Keratinocyte (primary cell): ENCODE data around the gene ZMAT3. TPM values are rescaled to one million over a fixed set of nuclear protein-coding genes. Genes with fewer than 3 reads are reported as not detected.

ENCODE experiments used
- DNase-seq: peaks from one replicate; pipeline ENCODE4 v3.0.0-alpha.2; 2011; ENCODE audit warnings: low read depth, missing footprints, low spot score
- FAIRE-seq: peaks from 2 replicates; lab custom pipeline; 2011; peaks lifted over from hg19 to GRCh38; lab: Jason Lieb, UNC
- H2AFZ ChIP-seq: 2 replicates; pipeline ENCODE4 v1.6.0; 2012; ENCODE audit warnings: low read length, control low read depth, inconsistent platforms; ENCODE audit not compliant: control insufficient read depth
- H3K27ac ChIP-seq: 2 replicates; pipeline ENCODE4 v1.5.1; 2011; ENCODE audit warnings: low read length; ENCODE audit not compliant: control insufficient read depth, insufficient read depth
- H3K27me3 ChIP-seq: 3 replicates; pipeline ENCODE4 v1.6.0; 2011; ENCODE audit warnings: low read length; ENCODE audit not compliant: control insufficient read depth, insufficient read depth; ENCODE audit errors: extremely low read depth
- H3K36me3 ChIP-seq, 2 experiments: 2 replicates in 1 of 2; 3 replicates in 1 of 2; pipeline ENCODE4 v1.5.1; 2011; ENCODE audit warnings: low read length in 2 of 2, mild to moderate bottlenecking in 1 of 2; ENCODE audit not compliant: control insufficient read depth in 2 of 2, insufficient read depth in 2 of 2; ENCODE audit errors: extremely low read depth in 1 of 2
- H3K4me1 ChIP-seq: 3 replicates; pipeline ENCODE4 v1.5.1; 2011; ENCODE audit warnings: low read length; ENCODE audit not compliant: control insufficient read depth, insufficient read depth; ENCODE audit errors: extremely low read depth
- H3K4me2 ChIP-seq: 3 replicates; pipeline ENCODE4 v1.6.0; 2011; ENCODE audit warnings: low read depth, low read length; ENCODE audit not compliant: control insufficient read depth, insufficient read depth; ENCODE audit errors: extremely low read depth
- H3K4me3 ChIP-seq, 3 experiments: fragments of 200-600 bp in 1 of 3; sonication (generic) in 1 of 3; 2 replicates in 2 of 3; 3 replicates in 1 of 3; pipeline ENCODE4 v1.5.1; 2011 to 2016; ENCODE audit warnings: low read length in 3 of 3, mild to moderate bottlenecking in 3 of 3, control low read depth in 2 of 3, inconsistent platforms in 1 of 3, low read depth in 1 of 3, mixed read lengths in 1 of 3, mixed run types in 1 of 3, moderate library complexity in 1 of 3; ENCODE audit not compliant: control insufficient read depth in 2 of 3, insufficient read depth in 2 of 3; ENCODE audit errors: extremely low read depth in 1 of 3
- H3K79me2 ChIP-seq: 2 replicates; pipeline ENCODE4 v1.6.0; 2012; ENCODE audit warnings: low read length; ENCODE audit not compliant: control insufficient read depth, insufficient read depth
- H3K9ac ChIP-seq: 3 replicates; pipeline ENCODE4 v1.6.0; 2011; ENCODE audit warnings: low read length; ENCODE audit not compliant: control insufficient read depth, insufficient read depth; ENCODE audit errors: extremely low read depth
- H3K9me1 ChIP-seq: 3 replicates; pipeline ENCODE4 v1.6.0; 2011; ENCODE audit warnings: low read length; ENCODE audit not compliant: control insufficient read depth, insufficient read depth; ENCODE audit errors: extremely low read depth
- H3K9me3 ChIP-seq: 2 replicates; pipeline ENCODE4 v1.5.1; 2012; ENCODE audit warnings: low read depth, low read length; ENCODE audit not compliant: control insufficient read depth
- H4K20me1 ChIP-seq: 3 replicates; pipeline ENCODE4 v1.6.0; 2011; ENCODE audit warnings: low read length; ENCODE audit not compliant: control insufficient read depth, insufficient read depth; ENCODE audit errors: extremely low read depth
- EZH2 ChIP-seq: IDR thresholded peaks from one replicate; pipeline ENCODE4 v1.6.1; 2012; ENCODE audit warnings: inconsistent platforms, mild to moderate bottlenecking, low read length, moderate library complexity
- dilution Hi-C: fragments of 300-500 bp; cut with MboI; formaldehyde crosslinking; loops from one replicate; pipeline ENCODE4 v1.7.0; 2020; ENCODE audit warnings: low sequenced_read_pairs; ENCODE audit not compliant: extremely low pct_ligation_motif_present
- polyA plus RNA-seq, 5 experiments: library from polyadenylated mRNA; depleted of rRNA in 3 of 5; stranded (reverse) in 3 of 5; stranded (forward) in 1 of 5; unstranded in 1 of 5; fragments of >200 nt; gene quantifications; 1 replicate in 1 of 5; 2 replicates in 3 of 5; 3 replicates in 1 of 5; pipeline versions ENCODE4 v1.2.1 to v1.2.3, GENCODE V29; 2011 to 2012; ENCODE audit warnings: missing spikeins in 2 of 5, low read depth in 1 of 5, low replicate concordance in 1 of 5
- TF ChIP-seq, protein P1 (sequence below), 3 experiments: IDR thresholded peaks in 1 of 3; conservative IDR thresholded peaks in 1 of 3; optimal IDR thresholded peaks in 1 of 3; 2 replicates in 2 of 3; 3 replicates in 1 of 3; pipeline versions ENCODE3 to v1.5.1; 2011; ENCODE audit warnings: low read length in 3 of 3, mild to moderate bottlenecking in 3 of 3, moderate library complexity in 2 of 3, control low read depth in 1 of 3, inconsistent platforms in 1 of 3; ENCODE audit not compliant: insufficient read depth in 2 of 3; ENCODE audit errors: extremely low read depth in 1 of 3

ZMAT3 gene
- polyA plus RNA-seq, 1 donor (not counting 4 experiments of a cell fraction or from before 2014, with no cell fraction given), result 15.5 TPM

- dilution Hi-C loops, result no loop called here
- Histone ChIP-seq H4K20me1 (no peaks in the 10 kb centered on the region), H3K79me2 (no peaks in the 10 kb centered on the region), H3K9ac (no peak overlapping the region), H3K4me1 (peaks cover 10% of the 10 kb centered on the region), H3K4me2 (no peak overlapping the region), H2AFZ (no peak overlapping the region), H3K36me3 (no peaks in the 10 kb centered on the region), H3K9me1 (no peaks in the 10 kb centered on the region), H3K4me3 (no peak overlapping the region), H3K27me3 (no peaks in the 10 kb centered on the region), H3K27ac (no peak overlapping the region), H3K9me3 (peaks cover 3% of the 10 kb centered on the region)
- TF ChIP-seq, protein P1, sequence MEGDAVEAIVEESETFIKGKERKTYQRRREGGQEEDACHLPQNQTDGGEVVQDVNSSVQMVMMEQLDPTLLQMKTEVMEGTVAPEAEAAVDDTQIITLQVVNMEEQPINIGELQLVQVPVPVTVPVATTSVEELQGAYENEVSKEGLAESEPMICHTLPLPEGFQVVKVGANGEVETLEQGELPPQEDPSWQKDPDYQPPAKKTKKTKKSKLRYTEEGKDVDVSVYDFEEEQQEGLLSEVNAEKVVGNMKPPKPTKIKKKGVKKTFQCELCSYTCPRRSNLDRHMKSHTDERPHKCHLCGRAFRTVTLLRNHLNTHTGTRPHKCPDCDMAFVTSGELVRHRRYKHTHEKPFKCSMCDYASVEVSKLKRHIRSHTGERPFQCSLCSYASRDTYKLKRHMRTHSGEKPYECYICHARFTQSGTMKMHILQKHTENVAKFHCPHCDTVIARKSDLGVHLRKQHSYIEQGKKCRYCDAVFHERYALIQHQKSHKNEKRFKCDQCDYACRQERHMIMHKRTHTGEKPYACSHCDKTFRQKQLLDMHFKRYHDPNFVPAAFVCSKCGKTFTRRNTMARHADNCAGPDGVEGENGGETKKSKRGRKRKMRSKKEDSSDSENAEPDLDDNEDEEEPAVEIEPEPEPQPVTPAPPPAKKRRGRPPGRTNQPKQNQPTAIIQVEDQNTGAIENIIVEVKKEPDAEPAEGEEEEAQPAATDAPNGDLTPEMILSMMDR (optimal IDR thresholded peaks at IDR 0.05 in 1 of 3, IDR thresholded peaks at IDR 0.05 in 1 of 3, conservative IDR thresholded peaks at IDR 0.05 in 1 of 3; ENCODE audit: extremely low read depth in 1 of 3, insufficient read depth in 2 of 3, low read length in 3 of 3), result no peak
- TF ChIP-seq EZH2, result no peak
- FAIRE-seq (no peak), DNase-seq (no peak)
These were observed 42.3 kb upstream of the ZMAT3 start for GRCh38 chr3:179113903-179114302.

GRCh38 chr3:179108086-179108485, 36.5 kb upstream of the ZMAT3 start:
- Histone ChIP-seq H3K4me2 (peak overlapping the region; percentile 39), H2AFZ (peak overlapping the region; percentile 64), H3K9me3 (peaks cover 4% of the 10 kb centered on the region), H4K20me1 (no peaks in the 10 kb centered on the region), H3K9ac (no peak overlapping the region), H3K79me2 (no peaks in the 10 kb centered on the region), H3K4me1 (peaks cover 11% of the 10 kb centered on the region), H3K36me3 (no peaks in the 10 kb centered on the region), H3K27ac (peak overlapping the region; percentile 56), H3K27me3 (no peaks in the 10 kb centered on the region), H3K4me3 (peak overlapping the region in 1 of 3 experiments; percentile 36), H3K9me1 (no peaks in the 10 kb centered on the region)
- dilution Hi-C loops, result no loop called here
- TF ChIP-seq, protein P1 (optimal IDR thresholded peaks at IDR 0.05 in 1 of 3, IDR thresholded peaks at IDR 0.05 in 1 of 3, conservative IDR thresholded peaks at IDR 0.05 in 1 of 3; ENCODE audit: extremely low read depth in 1 of 3, insufficient read depth in 2 of 3, low read length in 3 of 3), result no peak
- TF ChIP-seq EZH2, result no peak
- DNase-seq, result no peak
- FAIRE-seq, result peak; percentile 88
